C4-2B (cell line): Measurements from ENCODE around the gene PPT1.

Experiments used
- H3K27ac ChIP-seq: fragments of 450-650 bp; 2 replicates; pipeline ENCODE4 v1.5.1; 2017
- CTCF ChIP-seq: fragments of 450-650 bp; conservative IDR thresholded peaks from 2 replicates; pipeline ENCODE4 v1.5.1; 2017; ENCODE audit warnings: mild to moderate bottlenecking
- ZFX ChIP-seq: fragments of 450-650 bp; IDR thresholded peaks from 2 replicates; pipeline ENCODE4 v1.6.1; 2017

The PPT1 gene

GRCh38 chr1:40034869-40035268, 62.2 kb downstream of the PPT1 start:
- TF ChIP-seq ZFX (no peak), CTCF (no peak)
- no peak overlapping the region; the same call in 1 of the 2 replicates for H3K27ac ChIP-seq

GRCh38 chr1:40032240-40032891, 64.7 kb downstream of the PPT1 start:
- TF ChIP-seq ZFX (no peak), CTCF (peak; percentile 93)
- no peak overlapping the region for H3K27ac ChIP-seq

GRCh38 chr1:40030528-40031135, 66.4 kb downstream of the PPT1 start:
- peak overlapping the region; percentile 73 for H3K27ac ChIP-seq
- TF ChIP-seq ZFX = no peak
- TF ChIP-seq CTCF = no peak

GRCh38 chr1:40029608-40030007, 67.4 kb downstream of the PPT1 start:
- H3K27ac ChIP-seq = peak overlapping the region; percentile 73
- TF ChIP-seq CTCF (no peak), ZFX (no peak)

GRCh38 chr1:40027647-40028046, 69.4 kb downstream of the PPT1 start:
- TF ChIP-seq CTCF = no peak
- TF ChIP-seq ZFX = no peak
- no peak overlapping the region for H3K27ac ChIP-seq

- TF ChIP-seq ZFX = no peak
- no peak for TF ChIP-seq CTCF
- peak overlapping the region; percentile 43; the same call in 1 of the 2 replicates for H3K27ac ChIP-seq
Observed at GRCh38 chr1:40024671-40025070, 72.4 kb downstream of the PPT1 start.

- H3K27ac ChIP-seq = peak overlapping the region; percentile 62; the same call in 1 of the 2 replicates
- TF ChIP-seq ZFX = no peak
- TF ChIP-seq CTCF = no peak
Observed at GRCh38 chr1:40023379-40023944, 73.6 kb downstream of the PPT1 start.
